CD4-positive, alpha-beta T cell (primary cell): ENCODE data around the gene UQCR10. TPM values are rescaled to one million over a fixed set of nuclear protein-coding genes. Genes with fewer than 3 reads are reported as not detected.

Experiments
- ATAC-seq: fragments of 200-7000 bp; cut with Tn5 transposase; one replicate; pipeline ENCODE4 v1.10.0; 2022; ENCODE audit warnings: mild to moderate bottlenecking; ENCODE audit not compliant: poor library complexity
- CTCF ChIA-PET: fragments of 350-600 bp; sonication (Branson Sonifier 250); formaldehyde crosslinking; loops from one replicate; lab custom pipeline; 2021; ENCODE audit warnings: antibody characterized with exemption, inconsistent platforms; lab: Charles Lee
- POLR2A ChIA-PET: fragments of 350-600 bp; sonication (Branson Sonifier 250); formaldehyde crosslinking; loops from one replicate; lab custom pipeline; 2021; ENCODE audit warnings: antibody characterized with exemption, inconsistent platforms; lab: Charles Lee
- DNase-seq, 14 experiments: peaks; one replicate each; pipeline ENCODE4 v3.0.0-alpha.2; 2013 to 2020; ENCODE audit warnings: mixed read lengths in 2 of 14
- H3K27ac ChIP-seq, 2 donors: one replicate each; pipeline versions ENCODE4 v1.5.1 to v1.7.0; 2013; ENCODE audit warnings: low read length in 2 of 2, low read depth in 1 of 2, mild to moderate bottlenecking in 1 of 2
- H3K27me3 ChIP-seq, 2 experiments: 1 replicate in 1 of 2; 2 replicates in 1 of 2; pipeline versions ENCODE4 v1.6.1 to v1.7.0; 2013; ENCODE audit warnings: low read length in 2 of 2, control low read depth in 1 of 2, mild to moderate bottlenecking in 1 of 2, moderate library complexity in 1 of 2; ENCODE audit not compliant: insufficient read depth in 2 of 2, control insufficient read depth in 1 of 2
- H3K36me3 ChIP-seq: one replicate; pipeline ENCODE4 v1.6.1; 2013; ENCODE audit warnings: low read length, control low read depth; ENCODE audit not compliant: insufficient read depth
- H3K4me1 ChIP-seq: one replicate; pipeline ENCODE4 v1.6.1; 2013; ENCODE audit warnings: low read length, control low read depth; ENCODE audit not compliant: insufficient read depth
- H3K4me3 ChIP-seq: one replicate; pipeline ENCODE4 v1.5.1; 2013; ENCODE audit warnings: mild to moderate bottlenecking, low read length, moderate library complexity
- H3K9me3 ChIP-seq, 2 experiments: 1 replicate in 1 of 2; 2 replicates in 1 of 2; pipeline versions ENCODE4 v1.6.1 to v1.7.0; 2013; ENCODE audit warnings: low read length in 2 of 2, mild to moderate bottlenecking in 2 of 2, control low read depth in 1 of 2, moderate library complexity in 1 of 2; ENCODE audit not compliant: control insufficient read depth in 1 of 2, insufficient read depth in 1 of 2
- H3K27ac Mint-ChIP-seq: one replicate; pipeline ENCODE4 v1.8.0; 2020; ENCODE audit warnings: mixed read lengths
- H3K27me3 Mint-ChIP-seq: one replicate; pipeline ENCODE4 v1.8.0; 2021; ENCODE audit warnings: mixed read lengths
- H3K36me3 Mint-ChIP-seq: one replicate; pipeline ENCODE4 v1.8.0; 2021; ENCODE audit warnings: low read depth, mixed read lengths
- H3K4me1 Mint-ChIP-seq: one replicate; pipeline ENCODE4 v1.8.0; 2021; ENCODE audit warnings: low read depth, mixed read lengths
- H3K4me3 Mint-ChIP-seq: one replicate; pipeline ENCODE4 v1.8.0; 2020; ENCODE audit warnings: mild to moderate bottlenecking, mixed read lengths
- H3K9me3 Mint-ChIP-seq: one replicate; pipeline ENCODE4 v1.8.0; 2020; ENCODE audit warnings: mixed read lengths
- CTCF ChIP-seq: fragments of 200-600 bp; IDR thresholded peaks from one replicate; pipeline ENCODE4 v1.8.0; 2022; ENCODE audit warnings: antibody characterized with exemption, mild to moderate bottlenecking
- intact Hi-C, 2 experiments: fragments of 100-400 bp; cut with DNase I in 1 of 2; cut with micrococcal nuclease in 1 of 2; formaldehyde crosslinking; loops; one replicate each; pipeline versions ENCODE4 v1.15.1 to v1.9.0; 2023 to 2025; cut with DNase I, micrococcal nuclease
- total RNA-seq, 174 experiments: library from RNA in 2 of 174; stranded (reverse) in 2 of 174; gene quantifications; one replicate each; pipeline ENCODE4 v1.2.3 and lab custom pipeline; 2021 to 2026

Gene UQCR10
- total RNA-seq, 2 experiments from 2014 or later = 19.2 to 20.3 TPM

GRCh38 chr22:29798801-29799200, 31.6 kb downstream of the UQCR10 start:
- TF ChIP-seq CTCF = no peak
- Mint-ChIP-seq H3K9me3 (no peaks in the 10 kb centered on the region), H3K4me3 (no peak overlapping the region), H3K4me1 (no peaks in the 10 kb centered on the region), H3K27me3 (no peaks in the 10 kb centered on the region), H3K36me3 (peaks cover 88% of the 10 kb centered on the region), H3K27ac (no peak overlapping the region)
- no peaks in the 10 kb centered on the region for H3K9me3 ChIP-seq
- H3K4me1 ChIP-seq = no peaks in the 10 kb centered on the region
- no peaks in the 10 kb centered on the region for H3K27me3 ChIP-seq
- no peak overlapping the region for H3K4me3 ChIP-seq
- ChIA-PET CTCF (no interaction called here), POLR2A (no interaction called here)
- ATAC-seq (no peak), DNase-seq (no peak)
- H3K36me3 ChIP-seq = peaks cover 87% of the 10 kb centered on the region
- intact Hi-C loops = no loop called here
- no peak overlapping the region for H3K27ac ChIP-seq

GRCh38 chr22:29799217-29799680, 32.1 kb downstream of the UQCR10 start:
- intact Hi-C loops = no loop called here
- no peaks in the 10 kb centered on the region for H3K9me3 ChIP-seq
- H3K4me1 Mint-ChIP-seq = no peaks in the 10 kb centered on the region
- no peak overlapping the region for H3K4me3 ChIP-seq
- peaks cover 93% of the 10 kb centered on the region for H3K36me3 Mint-ChIP-seq
- no peak overlapping the region for H3K4me3 Mint-ChIP-seq
- ATAC-seq (no peak), DNase-seq (peak in 3 of 14 experiments; percentile 6 to 63 (median 58))
- H3K27ac Mint-ChIP-seq = no peak overlapping the region
- ChIA-PET POLR2A (no interaction called here), CTCF (no interaction called here)
- H3K4me1 ChIP-seq = no peaks in the 10 kb centered on the region
- H3K36me3 ChIP-seq = peaks cover 92% of the 10 kb centered on the region
- H3K27me3 ChIP-seq = no peaks in the 10 kb centered on the region
- no peaks in the 10 kb centered on the region for H3K9me3 Mint-ChIP-seq
- H3K27ac ChIP-seq = no peak overlapping the region
- no peak for TF ChIP-seq CTCF
- no peaks in the 10 kb centered on the region for H3K27me3 Mint-ChIP-seq

- Mint-ChIP-seq H3K27ac (no peak overlapping the region), H3K36me3 (peaks cover 91% of the 10 kb centered on the region), H3K4me3 (no peak overlapping the region), H3K27me3 (no peaks in the 10 kb centered on the region), H3K9me3 (no peaks in the 10 kb centered on the region), H3K4me1 (no peaks in the 10 kb centered on the region)
- Histone ChIP-seq H3K27me3 (no peaks in the 10 kb centered on the region), H3K4me1 (no peaks in the 10 kb centered on the region), H3K27ac (no peak overlapping the region), H3K9me3 (no peaks in the 10 kb centered on the region), H3K4me3 (no peak overlapping the region), H3K36me3 (peaks cover 99% of the 10 kb centered on the region)
- DNase-seq = no peak
- TF ChIP-seq CTCF = no peak
- intact Hi-C loops = no loop called here
- no peak for ATAC-seq
- ChIA-PET POLR2A (no interaction called here), CTCF (no interaction called here)
Measured at GRCh38 chr22:29801153-29801552, 34.0 kb downstream of the UQCR10 start.
